DND-41 (cell line): ENCODE measurements around the gene PWWP2B.

ENCODE experiments used
- ATAC-seq: fragments of 200-7000 bp; cut with Tn5 transposase; 3 replicates; pipeline ENCODE4 v1.9.1; 2021; ENCODE audit warnings: low read depth; ENCODE audit not compliant: insufficient read depth
- DNase-seq: peaks from one replicate; pipeline ENCODE4 v3.0.0-alpha.2; 2020
- H2AFZ ChIP-seq: 2 replicates; pipeline ENCODE4 v1.6.0; 2012; ENCODE audit warnings: low read depth, low read length
- H3K27ac ChIP-seq: 2 replicates; pipeline ENCODE4 v1.5.1; 2012; ENCODE audit warnings: low read length, inconsistent platforms
- H3K27me3 ChIP-seq: fragments of 200-600 bp; sonication (generic); 2 replicates; pipeline ENCODE4 v1.6.0; 2012; ENCODE audit warnings: low read length, mild to moderate bottlenecking, inconsistent platforms; ENCODE audit not compliant: insufficient read depth, poor library complexity
- H3K36me3 ChIP-seq: 2 replicates; pipeline ENCODE4 v1.5.1; 2012; ENCODE audit warnings: low read length, inconsistent platforms; ENCODE audit not compliant: insufficient read depth
- H3K4me1 ChIP-seq: 2 replicates; pipeline ENCODE4 v1.5.1; 2012; ENCODE audit warnings: mild to moderate bottlenecking, low read length; ENCODE audit not compliant: insufficient read depth
- H3K4me2 ChIP-seq: 2 replicates; pipeline ENCODE4 v1.6.0; 2012; ENCODE audit warnings: mild to moderate bottlenecking, moderate library complexity, low read length, inconsistent platforms; ENCODE audit not compliant: insufficient read depth
- H3K4me3 ChIP-seq, 2 experiments: fragments of 200-600 bp in 1 of 2; shearing (Covaris generic) in 1 of 2; 2 replicates each; pipeline ENCODE4 v1.5.1; 2012 to 2016; ENCODE audit warnings: inconsistent platforms in 2 of 2, low read length in 2 of 2, mild to moderate bottlenecking in 2 of 2, low read depth in 1 of 2, moderate library complexity in 1 of 2
- H3K79me2 ChIP-seq: 2 replicates; pipeline ENCODE4 v1.6.0; 2012; ENCODE audit warnings: low read length, inconsistent platforms; ENCODE audit not compliant: insufficient read depth
- H3K9ac ChIP-seq: 2 replicates; pipeline ENCODE4 v1.6.0; 2012; ENCODE audit warnings: low read depth, mild to moderate bottlenecking, inconsistent platforms, low read length, moderate library complexity
- H3K9me3 ChIP-seq: 2 replicates; pipeline ENCODE4 v1.5.1; 2012; ENCODE audit warnings: low read length, moderate library complexity, mild to moderate bottlenecking, inconsistent platforms; ENCODE audit not compliant: insufficient read depth, severe bottlenecking
- H4K20me1 ChIP-seq: 2 replicates; pipeline ENCODE4 v1.6.0; 2012; ENCODE audit warnings: low read length; ENCODE audit not compliant: insufficient read depth
- CTCF ChIP-seq: IDR thresholded peaks from 2 replicates; pipeline ENCODE4 v1.5.1; 2012; ENCODE audit warnings: borderline replicate concordance, low read length, moderate library complexity, mild to moderate bottlenecking; ENCODE audit not compliant: poor library complexity, severe bottlenecking; ENCODE audit errors: extremely low read depth
- EZH2 ChIP-seq: IDR thresholded peaks from 3 replicates; pipeline ENCODE4 v1.6.1; 2012; ENCODE audit warnings: borderline replicate concordance, low read depth, mild to moderate bottlenecking, moderate library complexity, low read length, inconsistent platforms; ENCODE audit not compliant: severe bottlenecking

The PWWP2B gene

GRCh38 chr10:132400041-132400546 lies 3.1 kb downstream of the PWWP2B start:
- Histone ChIP-seq H3K36me3 (no peaks in the 10 kb centered on the region), H4K20me1 (peaks cover 48% of the 10 kb centered on the region), H3K4me3 (no peak overlapping the region), H3K27ac (no peak overlapping the region), H3K9me3 (no peaks in the 10 kb centered on the region), H3K4me2 (no peak overlapping the region), H3K4me1 (peaks cover 27% of the 10 kb centered on the region), H3K79me2 (peaks cover 9% of the 10 kb centered on the region; the same call in 1 of the 2 replicates), H3K27me3 (no peaks in the 10 kb centered on the region), H2AFZ (no peak overlapping the region), H3K9ac (no peak overlapping the region)
- TF ChIP-seq CTCF (no peak), EZH2 (no peak)
- DNase-seq = no peak
- ATAC-seq = no peak

DNA sequence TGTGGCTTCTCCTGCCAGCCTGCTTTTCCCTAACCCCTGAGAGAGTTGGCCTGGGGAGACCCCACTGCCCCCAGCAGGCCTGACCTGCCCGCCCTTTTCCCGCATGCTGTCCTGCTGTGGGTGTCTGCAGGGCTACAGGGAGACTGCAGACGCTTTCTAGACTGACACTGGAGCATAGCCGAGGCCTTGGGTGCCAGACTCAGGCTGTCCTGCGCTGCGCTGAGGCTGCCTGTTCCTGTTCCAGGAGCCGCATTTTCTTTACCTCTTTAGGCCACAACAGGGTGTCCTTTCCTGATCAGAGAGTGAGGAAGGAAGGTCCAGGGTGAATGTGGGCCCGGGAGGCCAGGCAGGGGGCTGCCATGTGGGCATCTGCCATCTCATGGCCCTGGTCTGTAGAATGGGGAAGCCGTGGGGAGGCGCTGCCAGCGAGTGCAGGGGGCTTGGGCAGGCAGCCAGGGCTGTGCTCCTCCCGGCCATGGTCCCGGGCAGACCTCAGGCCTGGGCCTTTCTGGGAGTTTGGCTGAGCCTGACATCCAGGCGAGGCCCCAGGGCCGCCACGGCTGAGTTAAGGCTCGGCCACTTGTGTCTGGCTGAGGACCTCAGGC lies 3.6 kb downstream of the PWWP2B start:
- no peak for DNase-seq
- Histone ChIP-seq H2AFZ (no peak overlapping the region), H3K27me3 (no peaks in the 10 kb centered on the region), H3K36me3 (peaks cover 2% of the 10 kb centered on the region), H3K9ac (no peak overlapping the region), H3K4me1 (peaks cover 27% of the 10 kb centered on the region), H4K20me1 (peaks cover 48% of the 10 kb centered on the region), H3K4me2 (no peak overlapping the region), H3K27ac (no peak overlapping the region), H3K79me2 (peaks cover 9% of the 10 kb centered on the region; the same call in 1 of the 2 replicates), H3K9me3 (no peaks in the 10 kb centered on the region), H3K4me3 (no peak overlapping the region)
- no peak for ATAC-seq
- TF ChIP-seq EZH2 (no peak), CTCF (no peak)

- DNase-seq = no peak
Observed at GRCh38 chr10:132401401-132402118, 4.6 kb downstream of the PWWP2B start.

More at GRCh38 chr10:132401401-132402118, 4.6 kb downstream of the PWWP2B start:
- no peak overlapping the region for H3K4me3 ChIP-seq
- no peak overlapping the region for H2AFZ ChIP-seq
- no peak overlapping the region for H3K9ac ChIP-seq
- H3K79me2 ChIP-seq = peaks cover 9% of the 10 kb centered on the region; the same call in 1 of the 2 replicates
- H3K27ac ChIP-seq = no peak overlapping the region
- H3K27me3 ChIP-seq = no peaks in the 10 kb centered on the region
- peaks cover 52% of the 10 kb centered on the region for H4K20me1 ChIP-seq
- peaks cover 19% of the 10 kb centered on the region for H3K4me1 ChIP-seq
- no peak for ATAC-seq
- H3K4me2 ChIP-seq = no peak overlapping the region
- H3K9me3 ChIP-seq = no peaks in the 10 kb centered on the region
- TF ChIP-seq EZH2 (no peak), CTCF (no peak)
- peaks cover 11% of the 10 kb centered on the region for H3K36me3 ChIP-seq
